Measurements from ENCODE around the gene HACD2.
"Not testable (repeated sequence)": the region's sequence is repeated elsewhere in the genome, so short reads cannot be mapped to it uniquely, and the experiment has no call there.

The HACD2 gene

DNA sequence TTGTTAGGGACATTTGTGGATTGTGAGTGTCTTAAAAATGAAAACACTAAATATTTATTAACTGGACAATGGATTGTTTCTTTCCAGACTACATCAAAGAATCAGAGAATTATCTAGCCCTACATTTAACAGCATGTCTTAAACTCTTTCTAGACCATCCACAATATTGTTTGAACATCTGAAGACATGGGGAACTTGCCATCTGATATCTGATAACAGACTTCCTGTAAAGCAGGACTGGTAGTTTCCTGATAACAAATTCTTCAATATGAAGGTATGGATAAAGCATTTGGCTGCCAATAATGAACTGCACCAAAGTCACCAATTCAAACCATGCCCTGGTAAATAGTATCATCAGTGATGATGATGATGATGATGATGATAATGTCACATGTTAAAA, 26.2 kb upstream of the HACD2 start:
- no peak for DNase-seq

DNA sequence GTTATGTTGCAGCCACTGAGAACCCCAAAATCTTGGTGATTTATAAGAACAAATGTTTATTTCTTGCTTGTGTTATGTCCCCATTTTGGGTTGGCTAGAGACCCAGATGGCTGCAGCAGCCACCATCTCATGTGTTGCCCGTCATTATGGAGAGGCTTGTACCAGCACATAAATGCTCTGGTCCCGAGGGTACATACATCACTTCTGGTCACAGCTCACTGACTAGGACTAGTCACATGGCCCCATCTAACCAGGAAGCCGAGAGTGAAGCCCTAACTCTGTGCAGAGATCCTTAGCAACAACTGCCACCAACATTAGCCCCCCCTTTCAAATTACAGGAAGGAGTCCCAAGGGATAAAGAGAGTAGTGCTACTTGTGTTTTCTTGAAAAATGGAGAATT, 25.5 kb upstream of the HACD2 start:
- no peak for DNase-seq

DNA sequence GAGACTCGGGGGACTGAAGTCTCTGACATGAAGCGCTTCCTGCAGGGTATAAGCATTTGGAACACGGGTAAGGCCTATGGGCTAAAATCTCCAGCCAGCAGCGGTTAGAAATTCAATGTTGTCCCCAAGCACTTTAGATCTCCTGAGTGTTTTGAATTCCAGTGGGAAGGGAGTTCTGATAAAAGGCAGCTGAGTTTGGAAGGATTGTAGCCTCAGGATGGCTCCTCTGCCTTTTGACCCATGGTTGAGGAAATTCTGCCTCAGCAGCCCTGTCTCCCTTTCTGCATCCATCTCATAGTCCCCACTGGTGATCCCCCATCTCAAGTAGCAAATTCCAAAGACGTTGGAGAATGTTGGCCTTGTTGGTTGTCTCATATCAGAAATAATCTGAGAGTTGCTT, 24.2 kb upstream of the HACD2 start:
- no peak for DNase-seq

DNA sequence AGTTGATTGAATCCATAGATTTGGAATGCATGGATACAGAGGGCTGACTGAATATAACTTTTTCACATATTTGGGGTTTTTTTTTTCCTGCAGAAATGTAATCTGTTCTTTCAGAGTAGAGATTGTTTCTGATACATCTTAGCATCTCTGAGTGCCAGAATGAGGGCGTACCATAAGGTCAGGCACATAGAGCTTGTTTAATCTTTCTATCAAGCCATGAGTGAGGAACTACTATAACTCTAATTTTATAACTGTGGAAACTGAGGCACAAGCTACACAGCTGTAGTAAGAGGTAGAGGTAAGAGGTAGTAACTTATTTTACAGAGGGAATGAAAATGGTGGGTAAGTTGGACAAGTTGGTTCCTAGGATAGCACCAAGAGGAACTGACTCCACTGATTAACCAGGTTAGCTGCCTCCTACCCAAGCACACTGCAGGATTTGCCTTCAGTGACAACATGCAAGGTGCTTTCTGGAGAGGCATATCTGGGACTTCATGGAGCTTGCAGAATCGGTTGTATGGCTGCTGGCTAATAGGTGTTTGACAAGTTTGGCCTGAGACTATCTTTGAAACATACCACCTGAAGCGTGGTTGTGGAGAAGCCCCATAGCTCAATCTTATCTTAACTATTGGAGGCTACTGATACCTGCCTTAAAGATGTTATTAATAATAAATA, 23.5 kb upstream of the HACD2 start:
- DNase-seq, result no peak

DNA sequence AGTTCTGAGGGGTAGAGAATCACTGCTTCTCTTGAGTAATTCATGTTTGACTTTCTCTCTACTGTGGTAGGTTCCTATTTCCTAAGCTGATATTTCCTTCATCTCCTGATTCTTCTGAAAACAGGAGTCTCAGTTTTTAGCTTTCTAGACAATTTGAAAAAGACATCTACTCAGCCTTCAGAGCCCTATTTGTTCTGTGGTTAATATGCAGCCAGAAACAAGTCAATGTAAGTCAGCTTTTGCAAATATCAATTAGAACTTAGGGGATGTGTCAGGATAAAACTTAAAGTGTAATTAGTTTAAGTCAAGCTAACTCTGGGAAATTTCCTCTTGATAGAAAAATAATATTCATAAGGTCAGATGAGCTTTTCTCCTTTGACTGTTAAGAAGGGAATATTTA, 21.7 kb upstream of the HACD2 start:
- DNase-seq, result no peak

DNA sequence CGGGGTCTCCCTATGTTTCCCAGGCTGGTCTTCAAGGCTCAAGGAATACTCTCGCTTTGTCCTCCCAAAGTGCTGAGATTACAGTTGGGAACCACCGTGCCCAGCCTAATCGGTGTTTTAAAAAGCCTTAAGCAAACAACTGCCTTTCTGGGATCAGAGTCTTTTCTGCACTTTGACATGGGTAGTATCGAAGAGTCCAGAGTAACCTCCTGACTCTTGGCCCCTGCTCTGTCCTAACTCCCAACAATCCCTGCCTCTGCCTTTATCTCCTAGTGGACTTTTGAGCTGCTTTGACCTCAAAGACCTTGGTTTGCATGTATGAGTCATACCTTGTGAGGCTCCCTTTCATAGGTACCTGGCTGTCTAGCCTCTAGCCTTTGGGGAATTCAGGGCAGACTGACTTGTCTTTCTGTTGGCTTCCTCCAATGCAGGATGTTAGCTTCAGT, 21.0 kb upstream of the HACD2 start:
- DNase-seq, result no peak

DNA sequence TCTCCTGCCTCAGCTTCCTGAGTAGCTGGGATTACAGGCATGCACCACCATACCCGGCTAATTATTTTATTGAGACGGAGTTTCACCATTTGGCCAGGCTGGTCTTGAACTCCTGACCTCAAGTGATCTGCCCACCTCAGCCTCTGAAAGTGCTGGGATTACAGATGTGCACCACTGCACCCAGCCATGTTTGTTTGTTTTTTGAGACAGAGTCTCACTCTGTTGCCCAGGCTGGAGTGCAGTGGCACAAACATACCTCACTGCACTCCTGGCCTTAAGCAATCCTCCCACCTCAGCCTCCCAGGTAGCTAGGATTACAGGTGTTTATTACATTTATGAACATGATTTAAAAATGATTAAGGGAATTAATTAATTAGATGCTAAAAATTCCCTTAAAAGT, 18.3 kb upstream of the HACD2 start:
- not testable (repeated sequence) for DNase-seq

DNA sequence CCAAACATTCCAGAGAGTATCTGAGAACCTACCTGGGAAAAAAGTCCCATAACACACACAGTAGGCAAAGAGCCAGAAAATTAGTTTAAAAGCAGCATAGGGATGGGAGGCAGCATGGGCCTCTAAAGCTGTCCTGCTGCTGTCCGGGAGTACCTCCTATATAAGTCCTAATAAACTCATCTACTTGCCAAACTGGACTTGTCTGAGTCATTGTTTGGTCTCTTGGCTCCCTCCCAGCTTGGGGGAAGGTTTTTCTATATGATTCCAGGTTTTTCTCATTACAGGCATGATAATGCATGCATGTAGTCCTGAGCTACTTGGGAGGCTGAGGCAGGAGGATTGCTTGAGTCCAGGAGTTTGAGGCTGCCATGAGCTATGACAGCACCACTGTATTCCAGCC, 17.5 kb upstream of the HACD2 start:
- no peak for DNase-seq

DNA sequence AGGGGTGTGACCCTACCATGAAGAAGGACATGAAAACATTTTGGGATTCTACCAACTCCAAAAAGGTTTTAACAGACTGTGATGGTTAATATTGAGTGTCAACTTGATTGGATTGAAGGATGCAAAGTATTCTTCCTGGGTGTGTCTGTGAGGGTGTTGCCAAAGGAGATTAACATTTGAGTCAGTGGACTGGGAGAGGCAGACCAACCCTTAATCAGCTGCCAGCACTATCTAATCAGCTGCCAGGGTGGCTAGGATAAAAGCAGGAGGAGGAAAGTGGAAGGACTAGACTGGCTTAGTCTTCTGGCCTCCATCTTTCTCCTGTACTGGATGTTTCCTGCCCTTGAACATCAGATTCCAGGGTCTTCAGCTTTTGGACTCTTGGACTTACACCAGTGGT, 16.0 kb upstream of the HACD2 start:
- DNase-seq, result not testable (repeated sequence)

DNA sequence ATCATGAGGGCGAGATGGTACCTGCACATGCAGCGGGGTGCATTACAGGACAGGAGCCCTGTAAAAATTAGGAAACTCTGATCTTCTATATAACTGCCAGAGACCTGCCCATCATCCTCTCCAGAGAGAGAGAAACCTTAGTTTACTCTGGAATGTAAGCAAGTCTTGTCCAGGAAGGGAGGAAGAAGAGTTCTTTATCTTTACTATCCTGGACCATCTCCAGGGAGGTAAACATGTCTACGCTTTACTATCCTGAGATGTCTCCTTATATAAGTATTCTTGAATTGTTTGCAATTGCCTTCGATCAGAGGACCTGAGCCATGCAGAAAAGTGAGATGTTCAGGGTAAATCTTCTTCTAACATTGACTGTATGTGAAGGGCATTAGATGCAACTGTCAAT, 12.7 kb upstream of the HACD2 start:
- no peak for DNase-seq

DNA sequence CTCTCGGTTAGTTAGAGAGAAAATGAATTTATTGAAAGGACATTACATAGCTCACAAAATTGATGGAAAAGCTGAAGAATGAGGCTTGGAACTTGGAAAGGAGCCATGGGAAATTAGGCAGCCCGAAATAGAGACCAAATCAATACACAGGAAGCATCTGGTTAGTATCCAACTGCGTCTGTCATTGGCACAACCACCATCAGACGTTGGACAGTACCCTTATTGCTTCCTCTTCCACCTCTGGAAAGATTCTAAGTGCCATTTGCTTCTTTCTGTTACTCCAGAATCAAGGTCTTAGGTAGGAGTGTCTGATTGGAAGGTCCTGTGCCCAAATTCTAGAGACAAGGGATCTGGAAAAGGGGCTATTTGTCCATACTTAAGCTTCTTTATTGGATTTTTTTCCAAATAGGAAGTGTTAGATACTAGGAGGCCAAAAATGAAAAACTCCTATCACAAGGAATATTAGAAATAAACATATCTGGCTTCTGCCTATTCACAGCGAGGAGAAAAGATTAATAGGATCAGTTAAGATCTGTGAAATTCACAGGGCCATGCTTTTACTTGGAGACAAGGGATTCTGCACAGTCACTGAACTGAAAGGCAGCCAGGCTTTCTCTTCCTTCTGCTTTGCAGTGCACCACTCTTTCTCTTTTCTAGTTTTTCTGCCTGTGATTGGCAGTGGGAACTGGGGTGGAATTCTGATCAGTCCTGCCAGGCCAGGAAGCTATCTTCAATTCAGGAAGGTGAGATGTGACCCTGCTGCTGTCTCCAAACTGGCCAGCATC, 10.7 kb upstream of the HACD2 start:
- DNase-seq, result no peak

DNA sequence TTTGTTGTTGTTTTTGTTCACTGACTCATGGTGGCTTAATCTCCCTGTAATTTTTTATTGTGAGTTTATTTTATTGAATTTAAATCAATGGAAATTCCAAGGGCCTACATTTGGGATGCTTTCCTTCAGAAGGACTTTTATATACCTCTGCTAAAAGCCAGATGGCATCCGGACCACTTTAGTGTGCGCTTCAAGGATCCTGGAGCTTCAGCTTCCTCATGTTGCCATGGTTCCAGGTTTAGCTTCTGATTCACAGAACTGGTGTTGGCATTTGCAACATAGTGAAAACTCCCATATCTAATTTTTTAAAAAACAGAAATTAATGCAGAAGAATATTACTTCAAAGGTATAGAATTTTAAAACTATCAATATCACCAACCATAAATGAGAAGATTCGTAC, 8.5 kb upstream of the HACD2 start:
- no peak for DNase-seq

DNA sequence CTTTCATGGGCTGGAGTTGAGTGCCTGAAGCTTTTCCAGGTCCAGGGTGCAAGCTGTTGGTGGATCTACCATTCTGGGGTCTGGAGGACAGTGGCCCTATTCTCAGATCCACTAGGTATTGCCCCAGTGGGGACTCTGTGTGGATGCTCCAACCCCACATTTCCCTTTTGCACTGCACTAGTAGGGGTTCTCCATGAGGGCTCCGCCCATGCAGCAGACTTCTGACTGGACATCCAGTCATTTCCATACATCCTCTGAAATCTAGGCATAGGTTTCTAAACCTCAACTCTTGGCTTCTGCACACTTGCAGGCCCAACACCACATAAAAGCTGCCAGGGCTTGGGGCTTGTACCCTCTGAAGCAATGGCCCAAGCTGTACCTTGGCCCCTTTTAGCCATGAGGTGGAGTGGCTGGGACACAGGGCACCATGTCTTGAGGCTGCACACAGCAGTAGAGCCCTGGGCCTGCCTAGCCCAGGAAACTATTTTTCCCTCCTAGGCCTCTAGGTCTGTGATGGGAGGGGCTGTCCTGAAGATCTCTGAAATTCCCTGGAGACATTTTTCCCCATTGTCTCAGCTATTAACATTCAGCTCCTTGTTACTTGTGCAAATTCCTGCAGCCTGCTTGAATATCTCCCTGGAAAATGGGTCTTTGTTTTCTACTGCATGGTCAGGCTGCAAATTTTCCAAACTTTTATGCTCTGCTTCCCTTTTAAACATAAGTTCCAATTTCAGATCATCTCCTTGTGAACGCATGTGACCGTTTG, 6.0 kb upstream of the HACD2 start:
- DNase-seq, result no peak

DNA sequence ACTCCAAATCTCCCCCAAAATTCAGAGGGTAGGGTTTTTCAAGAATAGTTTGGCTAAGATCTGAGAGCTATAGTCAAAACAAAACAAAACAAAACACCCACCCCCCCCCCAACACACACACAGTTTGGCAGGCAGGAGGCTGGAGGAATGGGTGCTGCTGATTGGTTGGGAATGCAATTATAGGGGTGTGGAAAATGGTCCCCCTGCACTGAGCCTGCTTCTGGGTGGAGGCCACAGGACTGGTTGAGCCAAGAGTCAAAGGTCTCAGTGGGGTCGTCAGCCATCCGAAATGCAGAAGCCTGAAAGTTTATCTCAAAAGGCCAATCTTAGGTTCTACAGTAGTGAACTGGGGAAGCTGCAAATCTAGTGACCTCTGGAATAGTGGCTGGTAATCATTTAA, 2.5 kb upstream of the HACD2 start:
- DNase-seq, result no peak

DNA sequence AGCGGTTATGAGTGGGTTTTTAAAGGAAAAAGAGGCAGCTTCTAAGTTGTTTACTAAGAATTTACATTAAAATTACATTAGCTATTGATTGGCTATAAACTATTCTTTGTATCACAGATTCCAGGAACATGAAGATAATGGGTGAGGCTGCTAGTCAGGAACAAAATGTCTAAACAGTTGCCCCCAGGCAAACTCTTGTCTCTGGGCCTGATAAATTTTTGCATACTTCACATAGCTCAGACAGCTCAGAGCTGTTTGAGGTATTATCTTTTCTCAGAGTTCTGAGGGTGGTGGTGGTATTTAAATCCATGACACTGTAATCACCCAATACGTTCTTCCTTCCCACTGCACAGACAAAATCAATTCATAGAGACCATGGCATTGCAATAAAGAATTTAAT, 2.1 kb upstream of the HACD2 start:
- DNase-seq, result no peak

DNA sequence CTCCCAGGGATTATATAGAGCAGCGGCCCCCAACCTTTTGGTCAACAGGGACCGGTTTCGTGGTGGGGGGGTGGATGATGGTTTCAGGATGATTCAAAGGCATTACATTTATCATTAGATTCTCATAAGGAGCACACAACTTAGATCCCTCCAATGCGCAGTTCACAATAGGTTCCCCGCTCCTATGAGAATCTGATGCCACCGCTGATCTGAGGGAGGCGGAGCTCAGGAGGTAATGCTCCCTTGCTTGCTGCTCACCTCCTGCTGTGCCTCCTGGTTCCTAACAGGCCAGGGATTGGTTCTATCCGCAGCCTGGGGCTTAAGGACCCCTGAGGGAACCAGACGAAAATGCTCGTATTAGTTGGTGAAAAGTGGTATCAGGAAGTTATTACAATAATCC, 1.3 kb upstream of the HACD2 start:
- peak; percentile 48 for DNase-seq

DNA sequence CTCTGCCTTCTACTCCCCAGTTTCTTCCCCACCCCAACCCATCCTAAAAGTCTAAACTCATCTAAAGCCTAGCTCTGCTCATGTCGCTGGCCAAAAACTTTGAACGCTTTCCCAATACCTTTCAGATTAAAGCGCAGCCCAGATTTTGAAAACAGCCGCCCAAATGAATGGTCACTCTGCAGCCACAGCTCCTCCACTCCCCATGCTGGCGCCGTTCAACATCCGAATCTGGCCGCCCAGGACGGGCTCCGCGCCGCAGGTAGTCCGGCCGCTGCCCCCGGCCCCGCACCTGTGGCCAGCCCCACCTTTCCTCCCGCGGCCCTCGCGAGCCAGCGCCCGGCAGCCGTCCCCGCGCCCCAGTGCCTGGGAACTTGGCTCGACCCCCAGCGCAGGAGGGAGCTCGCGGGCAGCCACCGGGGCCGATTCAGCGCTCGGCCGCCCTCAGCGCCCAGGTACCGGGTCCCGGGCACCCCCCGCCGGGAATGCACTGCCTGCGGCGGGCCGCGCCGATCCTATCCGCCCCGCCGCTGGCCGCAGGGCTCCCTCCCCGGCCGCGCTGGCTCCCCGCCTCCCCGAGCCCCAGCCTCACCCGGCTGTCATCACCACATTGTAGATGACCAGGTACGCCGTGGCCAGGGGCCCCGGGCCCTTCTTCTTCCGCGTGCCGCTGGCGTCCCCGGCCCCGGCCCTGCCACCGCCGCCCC, 417 bp downstream of the HACD2 start:
- peak; percentile 72 for DNase-seq

DNA sequence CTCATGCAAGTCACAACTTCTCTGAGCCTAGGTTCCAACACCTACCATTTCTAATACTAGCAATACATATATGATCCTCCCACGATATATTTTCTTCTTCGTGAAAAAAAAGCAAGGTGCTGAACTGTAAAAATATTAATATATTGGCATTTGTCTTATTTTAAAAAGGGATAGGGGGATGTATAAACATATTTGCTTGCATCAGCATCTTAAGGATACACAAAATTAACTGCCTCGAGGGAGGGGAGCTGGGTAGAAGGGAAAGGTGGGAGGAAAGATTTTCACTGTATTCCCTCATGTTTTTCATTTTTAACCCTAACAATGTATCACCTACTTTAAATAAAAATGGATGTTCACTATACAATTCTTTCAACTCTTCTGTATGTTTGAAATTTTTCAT, 1.3 kb downstream of the HACD2 start:
- no peak for DNase-seq

DNA sequence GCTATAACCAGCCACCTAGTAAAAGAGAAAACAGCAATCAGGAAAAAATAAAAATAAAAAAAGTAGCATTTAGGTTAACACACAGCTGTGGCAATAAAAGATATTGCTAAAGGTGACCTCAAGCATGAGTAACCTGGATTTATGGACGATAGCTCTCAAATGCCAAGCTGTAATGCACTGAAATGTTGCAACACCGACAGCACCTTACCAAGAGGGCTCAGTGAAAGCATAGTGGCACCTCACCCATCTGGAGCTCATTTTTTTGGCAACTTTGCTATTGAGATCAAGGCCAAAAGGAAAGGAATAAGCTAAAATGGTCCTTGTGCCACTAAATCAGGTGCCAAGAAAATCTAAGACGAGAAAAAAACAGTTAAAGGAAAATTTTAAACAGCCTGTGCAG, 2.5 kb downstream of the HACD2 start:
- no peak for DNase-seq

DNA sequence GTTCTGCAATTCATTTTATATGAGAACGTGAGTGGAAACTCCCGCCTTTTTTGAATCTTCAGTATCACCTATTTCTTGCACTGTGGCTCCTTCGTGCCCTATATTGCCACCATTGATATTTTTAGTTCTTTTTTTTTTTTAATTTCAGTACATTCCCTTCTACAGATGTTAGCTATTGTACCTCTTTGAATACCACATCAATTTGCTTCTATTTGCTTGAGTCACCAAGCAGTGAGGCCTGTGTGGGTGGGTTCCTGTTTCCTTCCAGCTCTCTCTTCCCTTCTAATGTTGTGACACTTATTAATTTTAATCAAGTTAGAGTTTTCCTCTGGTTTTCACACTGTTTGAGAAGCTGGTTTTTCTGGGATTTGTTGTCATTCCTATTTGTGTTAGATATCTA, 8.7 kb downstream of the HACD2 start:
- DNase-seq, result no peak

DNA sequence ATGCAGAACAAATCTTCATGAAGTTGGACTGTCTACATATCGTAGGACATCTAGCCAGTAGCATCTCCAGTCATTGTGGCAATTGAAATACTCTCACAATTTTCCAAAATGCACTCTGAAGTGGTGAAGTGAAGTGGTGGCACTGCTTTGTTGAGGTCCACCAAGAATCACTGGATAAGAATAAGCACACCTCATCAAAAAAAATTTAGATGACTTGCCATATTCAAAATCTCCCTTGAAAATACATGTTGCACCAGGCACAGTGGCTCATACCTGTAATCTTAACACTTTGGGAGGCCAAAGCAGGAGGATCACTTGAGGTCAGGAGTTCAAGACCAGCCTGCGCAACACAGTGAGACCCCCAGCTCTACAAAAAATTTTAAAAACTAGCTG, 12.9 kb downstream of the HACD2 start:
- DNase-seq, result no peak

DNA sequence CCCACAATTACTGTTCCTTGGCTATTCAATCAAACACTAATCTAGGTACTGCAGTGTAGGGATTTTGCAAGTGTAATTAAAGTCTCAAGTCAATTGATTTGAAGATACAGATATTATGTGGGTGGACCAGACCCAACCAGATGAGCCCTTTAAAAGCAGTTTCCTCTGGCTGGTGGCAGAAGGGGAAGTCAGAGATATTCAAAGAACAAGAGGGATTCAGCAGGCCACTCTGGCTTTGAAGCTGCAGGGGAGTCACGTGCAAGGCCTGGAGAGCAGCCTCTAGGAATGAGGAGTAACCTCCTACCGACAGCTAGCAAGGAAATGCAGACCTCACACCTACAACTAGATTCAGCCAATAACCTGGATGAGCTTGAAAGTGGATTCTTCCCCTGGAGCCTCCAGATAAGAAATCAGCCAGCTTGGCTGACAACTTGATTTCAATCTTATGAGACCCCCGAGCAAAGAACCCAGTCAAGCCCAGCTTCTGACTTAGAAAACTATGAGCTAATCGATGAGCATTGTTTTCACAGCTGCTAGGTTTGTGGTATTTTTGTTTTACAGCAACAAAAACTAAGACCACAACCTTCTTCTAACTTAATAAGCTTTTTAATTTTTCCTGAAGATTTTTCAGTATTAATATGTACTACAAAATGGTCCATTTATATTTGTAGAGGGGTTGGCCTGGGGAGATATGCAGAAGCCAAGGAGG, 13.4 kb downstream of the HACD2 start:
- DNase-seq, result no peak

DNA sequence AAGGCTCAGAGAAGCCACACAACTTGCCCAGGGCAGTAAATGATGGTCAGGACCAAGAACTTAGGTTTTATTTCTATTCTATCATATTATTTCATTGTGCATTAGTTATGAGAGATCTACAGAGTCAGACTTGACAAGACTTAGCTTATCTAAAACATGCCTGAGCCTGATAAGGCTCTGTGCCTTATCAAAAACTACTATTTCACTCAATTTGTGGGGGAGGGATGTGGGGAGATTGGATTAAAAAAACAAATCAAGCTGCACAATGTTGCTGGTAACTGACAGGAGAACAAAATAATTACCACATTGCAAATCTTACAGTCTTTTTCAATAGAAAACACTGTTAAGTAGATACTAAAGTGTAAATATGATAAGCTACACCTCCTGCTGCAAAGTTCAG, 16.0 kb downstream of the HACD2 start:
- DNase-seq, result no peak
